AML-193 (cell line): ENCODE measurements around the gene DDIT4L.
"Not testable (repeated sequence)": the region's sequence is repeated elsewhere in the genome, so short reads cannot be mapped to it uniquely, and the experiment has no call there.

Experiments
- DNase-seq, 2 experiments: peaks; one replicate each; lab custom pipeline; 2025; lab: John Stamatoyannopoulos, UW

DDIT4L gene

GRCh38 chr4:100166297-100167039, 23.8 kb downstream of the DDIT4L start:
- DNase-seq: no peak

GRCh38 chr4:100165809-100166208, 24.5 kb downstream of the DDIT4L start:
- DNase-seq: peak; percentile 14 to 54

- DNase-seq: no peak
Observed at GRCh38 chr4:100164808-100165760, 25.2 kb downstream of the DDIT4L start.

- no peak for DNase-seq
Observed at GRCh38 chr4:100162027-100162685, 28.1 kb downstream of the DDIT4L start.

GRCh38 chr4:100149190-100149589, 41.1 kb downstream of the DDIT4L start:
- DNase-seq: no peak

GRCh38 chr4:100147684-100148083, 42.6 kb downstream of the DDIT4L start:
- no peak for DNase-seq

- no peak for DNase-seq
Observed at GRCh38 chr4:100147198-100147597, 43.1 kb downstream of the DDIT4L start.

GRCh38 chr4:100146756-100147155, 43.5 kb downstream of the DDIT4L start:
- DNase-seq: no peak

GRCh38 chr4:100137320-100137719, 52.9 kb downstream of the DDIT4L start:
- DNase-seq: not testable (repeated sequence)
